DND-41 (cell line): Measurements from ENCODE around the gene EXOC4.

ENCODE experiments used
- ATAC-seq: fragments of 200-7000 bp; cut with Tn5 transposase; 3 replicates; pipeline ENCODE4 v1.9.1; 2021; ENCODE audit warnings: low read depth; ENCODE audit not compliant: insufficient read depth
- DNase-seq: peaks from one replicate; pipeline ENCODE4 v3.0.0-alpha.2; 2020
- H2AFZ ChIP-seq: 2 replicates; pipeline ENCODE4 v1.6.0; 2012; ENCODE audit warnings: low read depth, low read length
- H3K27ac ChIP-seq: 2 replicates; pipeline ENCODE4 v1.5.1; 2012; ENCODE audit warnings: low read length, inconsistent platforms
- H3K27me3 ChIP-seq: fragments of 200-600 bp; sonication (generic); 2 replicates; pipeline ENCODE4 v1.6.0; 2012; ENCODE audit warnings: low read length, mild to moderate bottlenecking, inconsistent platforms; ENCODE audit not compliant: insufficient read depth, poor library complexity
- H3K36me3 ChIP-seq: 2 replicates; pipeline ENCODE4 v1.5.1; 2012; ENCODE audit warnings: low read length, inconsistent platforms; ENCODE audit not compliant: insufficient read depth
- H3K4me1 ChIP-seq: 2 replicates; pipeline ENCODE4 v1.5.1; 2012; ENCODE audit warnings: mild to moderate bottlenecking, low read length; ENCODE audit not compliant: insufficient read depth
- H3K4me2 ChIP-seq: 2 replicates; pipeline ENCODE4 v1.6.0; 2012; ENCODE audit warnings: mild to moderate bottlenecking, moderate library complexity, low read length, inconsistent platforms; ENCODE audit not compliant: insufficient read depth
- H3K4me3 ChIP-seq, 2 experiments: fragments of 200-600 bp in 1 of 2; shearing (Covaris generic) in 1 of 2; 2 replicates each; pipeline ENCODE4 v1.5.1; 2012 to 2016; ENCODE audit warnings: inconsistent platforms in 2 of 2, low read length in 2 of 2, mild to moderate bottlenecking in 2 of 2, low read depth in 1 of 2, moderate library complexity in 1 of 2
- H3K79me2 ChIP-seq: 2 replicates; pipeline ENCODE4 v1.6.0; 2012; ENCODE audit warnings: low read length, inconsistent platforms; ENCODE audit not compliant: insufficient read depth
- H3K9ac ChIP-seq: 2 replicates; pipeline ENCODE4 v1.6.0; 2012; ENCODE audit warnings: low read depth, mild to moderate bottlenecking, inconsistent platforms, low read length, moderate library complexity
- H3K9me3 ChIP-seq: 2 replicates; pipeline ENCODE4 v1.5.1; 2012; ENCODE audit warnings: low read length, moderate library complexity, mild to moderate bottlenecking, inconsistent platforms; ENCODE audit not compliant: insufficient read depth, severe bottlenecking
- H4K20me1 ChIP-seq: 2 replicates; pipeline ENCODE4 v1.6.0; 2012; ENCODE audit warnings: low read length; ENCODE audit not compliant: insufficient read depth
- EZH2 ChIP-seq: IDR thresholded peaks from 3 replicates; pipeline ENCODE4 v1.6.1; 2012; ENCODE audit warnings: borderline replicate concordance, low read depth, mild to moderate bottlenecking, moderate library complexity, low read length, inconsistent platforms; ENCODE audit not compliant: severe bottlenecking
- TF ChIP-seq, protein P1 (sequence below): IDR thresholded peaks from 2 replicates; pipeline ENCODE4 v1.5.1; 2012; ENCODE audit warnings: borderline replicate concordance, low read length, moderate library complexity, mild to moderate bottlenecking; ENCODE audit not compliant: poor library complexity, severe bottlenecking; ENCODE audit errors: extremely low read depth

The EXOC4 gene

DNA sequence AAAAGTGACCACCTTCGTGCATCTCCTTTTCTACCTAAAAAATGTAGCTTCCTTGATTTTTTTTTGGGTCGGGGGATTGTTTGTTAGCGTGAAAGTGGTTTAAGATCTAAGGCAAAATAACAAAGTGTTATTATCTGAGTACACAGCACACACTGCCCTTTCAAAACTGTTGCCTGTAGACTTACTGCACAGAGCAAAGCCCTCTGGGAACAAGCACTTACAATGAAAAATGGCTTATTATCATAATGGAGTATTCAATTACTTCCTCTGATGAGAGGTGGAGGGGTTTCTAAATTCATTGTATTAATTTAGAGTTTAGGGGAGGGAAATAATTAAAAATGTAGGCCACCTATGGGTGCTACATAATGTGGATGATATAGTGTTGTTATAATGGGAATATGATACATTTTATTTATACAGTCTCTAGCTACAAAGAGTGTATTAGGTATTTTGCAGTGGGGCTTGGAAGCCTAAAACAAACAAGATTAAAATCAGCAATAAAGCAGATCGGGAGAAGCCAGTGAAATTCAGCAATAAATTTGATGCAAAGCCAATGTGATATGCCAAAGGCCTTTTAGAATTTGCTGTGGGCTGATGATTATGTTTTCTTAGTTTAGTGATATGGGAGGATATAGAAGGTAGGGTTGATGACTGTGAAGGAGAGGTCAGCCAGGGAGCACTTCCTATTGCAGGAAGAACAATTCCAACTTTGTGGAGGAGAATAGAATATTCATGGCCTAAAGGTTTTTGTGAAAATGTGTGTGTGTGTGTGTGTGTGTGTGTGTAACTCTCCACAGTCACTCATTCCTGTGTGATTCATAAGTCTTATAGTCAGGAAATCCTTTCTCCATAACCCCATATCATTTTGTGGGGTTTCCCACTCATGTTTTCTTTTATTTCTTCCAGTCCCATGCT is 17.7 kb upstream of the EXOC4 start:
- Histone ChIP-seq H3K79me2 (no peaks in the 10 kb centered on the region), H3K27ac (no peak overlapping the region), H3K4me1 (no peaks in the 10 kb centered on the region), H3K4me2 (no peak overlapping the region), H2AFZ (no peak overlapping the region), H3K4me3 (no peak overlapping the region), H3K9me3 (no peaks in the 10 kb centered on the region), H3K9ac (no peak overlapping the region), H3K36me3 (no peaks in the 10 kb centered on the region), H3K27me3 (no peaks in the 10 kb centered on the region), H4K20me1 (no peaks in the 10 kb centered on the region)
- TF ChIP-seq, protein P1, sequence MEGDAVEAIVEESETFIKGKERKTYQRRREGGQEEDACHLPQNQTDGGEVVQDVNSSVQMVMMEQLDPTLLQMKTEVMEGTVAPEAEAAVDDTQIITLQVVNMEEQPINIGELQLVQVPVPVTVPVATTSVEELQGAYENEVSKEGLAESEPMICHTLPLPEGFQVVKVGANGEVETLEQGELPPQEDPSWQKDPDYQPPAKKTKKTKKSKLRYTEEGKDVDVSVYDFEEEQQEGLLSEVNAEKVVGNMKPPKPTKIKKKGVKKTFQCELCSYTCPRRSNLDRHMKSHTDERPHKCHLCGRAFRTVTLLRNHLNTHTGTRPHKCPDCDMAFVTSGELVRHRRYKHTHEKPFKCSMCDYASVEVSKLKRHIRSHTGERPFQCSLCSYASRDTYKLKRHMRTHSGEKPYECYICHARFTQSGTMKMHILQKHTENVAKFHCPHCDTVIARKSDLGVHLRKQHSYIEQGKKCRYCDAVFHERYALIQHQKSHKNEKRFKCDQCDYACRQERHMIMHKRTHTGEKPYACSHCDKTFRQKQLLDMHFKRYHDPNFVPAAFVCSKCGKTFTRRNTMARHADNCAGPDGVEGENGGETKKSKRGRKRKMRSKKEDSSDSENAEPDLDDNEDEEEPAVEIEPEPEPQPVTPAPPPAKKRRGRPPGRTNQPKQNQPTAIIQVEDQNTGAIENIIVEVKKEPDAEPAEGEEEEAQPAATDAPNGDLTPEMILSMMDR, result no peak
- no peak for TF ChIP-seq EZH2
- no peak for DNase-seq
- ATAC-seq, result no peak

DNA sequence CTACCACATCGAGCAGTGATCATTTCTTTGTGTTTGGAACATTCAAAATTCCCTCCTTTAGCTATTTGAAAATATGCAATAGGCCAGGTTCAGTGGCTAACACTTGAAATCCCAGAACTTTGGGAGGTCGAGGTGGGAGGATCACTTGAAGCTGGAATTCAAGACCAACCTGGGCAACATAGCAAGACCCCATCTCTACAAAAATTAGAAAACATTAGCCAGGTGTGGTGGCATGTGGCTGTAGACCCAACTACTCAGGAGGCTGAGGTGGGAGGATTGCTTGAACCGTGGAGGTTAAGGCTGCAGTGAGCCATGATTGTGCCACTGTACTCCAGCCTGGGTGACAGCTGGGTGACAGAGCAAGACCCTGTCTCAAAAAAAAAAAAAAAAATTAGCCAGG is 15.3 kb upstream of the EXOC4 start:
- H3K27ac ChIP-seq, result no peak overlapping the region
- no peaks in the 10 kb centered on the region for H3K79me2 ChIP-seq

DNA sequence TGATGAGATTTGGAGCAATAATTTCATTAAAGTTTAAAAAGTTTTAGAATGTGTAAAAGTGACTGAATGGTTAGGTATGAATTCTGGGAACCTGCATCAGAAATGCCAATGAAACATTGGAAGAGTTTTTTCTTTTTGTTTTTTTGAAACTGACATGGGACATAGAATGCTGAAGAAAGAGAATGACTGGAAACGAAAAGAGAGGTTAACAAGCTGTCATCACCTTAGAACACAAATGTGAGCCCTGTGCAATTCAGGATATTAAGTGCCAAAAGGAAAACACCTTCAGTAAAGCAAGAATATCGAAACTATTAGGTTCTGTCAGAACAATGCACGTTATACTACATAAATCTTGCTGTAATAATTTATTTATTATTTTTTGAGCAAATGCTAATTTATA is 12.6 kb upstream of the EXOC4 start:
- H3K4me1 ChIP-seq, result no peaks in the 10 kb centered on the region
- H3K27me3 ChIP-seq, result no peaks in the 10 kb centered on the region
- H3K9me3 ChIP-seq, result no peaks in the 10 kb centered on the region
- H4K20me1 ChIP-seq, result no peaks in the 10 kb centered on the region
- H3K36me3 ChIP-seq, result no peaks in the 10 kb centered on the region
- DNase-seq (no peak), ATAC-seq (no peak)
- no peak overlapping the region for H3K27ac ChIP-seq
- no peak overlapping the region for H3K9ac ChIP-seq
- no peak overlapping the region for H3K4me2 ChIP-seq
- no peak overlapping the region for H3K4me3 ChIP-seq
- TF ChIP-seq EZH2, result no peak
- TF ChIP-seq, protein P1, result no peak
- H3K79me2 ChIP-seq, result no peaks in the 10 kb centered on the region
- no peak overlapping the region for H2AFZ ChIP-seq

More for the DNA sequence above, 15.3 kb upstream of the EXOC4 start:
- DNase-seq (no peak), ATAC-seq (no peak)
- Histone ChIP-seq H2AFZ (no peak overlapping the region), H4K20me1 (no peaks in the 10 kb centered on the region), H3K9me3 (no peaks in the 10 kb centered on the region), H3K9ac (no peak overlapping the region), H3K4me3 (no peak overlapping the region), H3K4me1 (no peaks in the 10 kb centered on the region), H3K27me3 (no peaks in the 10 kb centered on the region), H3K4me2 (no peak overlapping the region), H3K36me3 (no peaks in the 10 kb centered on the region)
- TF ChIP-seq, protein P1, result no peak
- TF ChIP-seq EZH2, result no peak
